GM19395 (cell line): Measurements from ENCODE around the gene IRS2.

ENCODE experiments used
- ATAC-seq: cut with Tn5 transposase; IDR thresholded peaks from one replicate; pipeline ENCODE4 v1.9.1; 2021; ENCODE audit warnings: mild to moderate bottlenecking, moderate library complexity; ENCODE audit not compliant: unreplicated experiment

The IRS2 gene

DNA sequence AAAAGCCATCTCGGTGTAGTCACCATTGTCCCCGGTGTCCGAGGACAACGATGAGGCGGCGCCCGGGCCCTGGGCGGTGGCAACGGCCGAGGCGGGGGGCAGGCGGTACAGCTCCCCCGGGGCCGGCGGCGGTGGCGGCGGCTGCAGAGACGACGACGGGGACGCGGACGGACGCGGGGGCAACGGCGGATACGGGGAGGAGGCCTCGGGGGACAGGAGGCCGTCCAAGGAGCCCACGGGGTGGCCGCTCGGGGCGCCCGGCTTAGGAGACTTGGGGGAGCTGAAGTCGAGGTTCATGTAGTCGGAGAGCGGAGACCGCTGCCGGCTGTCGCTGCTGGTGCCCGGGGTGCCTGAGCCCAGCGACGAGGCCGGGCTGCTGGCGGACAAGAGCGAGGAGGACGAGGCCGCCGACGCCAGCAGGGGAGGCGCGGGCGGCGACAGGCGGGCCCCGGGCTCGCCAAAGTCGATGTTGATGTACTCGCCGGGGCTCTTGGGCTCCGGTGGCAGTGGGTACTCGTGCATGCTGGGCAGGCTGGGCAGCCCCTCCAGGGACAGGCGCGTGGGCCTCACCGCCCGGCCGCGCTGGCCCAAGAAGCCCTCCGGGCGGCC, 3.5 kb downstream of the IRS2 start:
- ATAC-seq = no peak

DNA sequence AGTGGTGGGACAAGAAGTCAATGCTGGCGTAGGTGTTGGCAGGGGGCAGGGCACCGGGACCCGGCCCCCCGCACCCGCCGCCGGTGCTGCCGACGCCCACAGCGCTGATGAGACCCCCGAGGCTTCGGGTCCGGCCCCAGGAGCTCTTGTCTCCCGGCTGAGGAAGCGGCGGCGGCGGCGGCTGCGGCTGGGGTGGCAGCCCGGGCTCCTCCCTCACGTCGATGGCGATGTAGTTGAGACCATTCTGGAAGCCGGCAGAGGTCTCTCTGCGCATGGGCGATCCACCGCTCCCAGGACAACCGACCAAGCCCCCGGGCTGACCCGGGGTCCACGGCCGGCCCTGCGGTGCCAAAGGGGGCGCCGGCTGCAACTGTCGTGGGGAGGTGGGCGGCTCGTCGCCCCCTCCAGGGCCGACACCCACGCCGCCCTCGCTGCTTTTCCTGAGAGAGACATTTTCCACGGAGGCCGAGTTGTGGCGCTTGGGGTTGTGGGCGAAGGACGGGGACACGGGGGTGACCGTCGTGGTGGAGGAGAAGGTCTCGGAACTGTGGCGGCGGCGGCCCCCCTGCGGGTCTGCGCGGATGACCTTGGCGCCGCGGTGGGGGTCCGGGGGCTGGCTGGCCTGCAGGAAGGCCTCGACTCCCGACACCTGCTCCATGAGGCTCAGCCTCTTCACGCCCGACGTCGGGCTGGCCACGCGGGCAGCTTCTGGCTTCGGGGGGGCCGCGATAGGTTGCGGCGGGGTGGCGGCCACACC, 4.1 kb downstream of the IRS2 start:
- ATAC-seq = no peak

DNA sequence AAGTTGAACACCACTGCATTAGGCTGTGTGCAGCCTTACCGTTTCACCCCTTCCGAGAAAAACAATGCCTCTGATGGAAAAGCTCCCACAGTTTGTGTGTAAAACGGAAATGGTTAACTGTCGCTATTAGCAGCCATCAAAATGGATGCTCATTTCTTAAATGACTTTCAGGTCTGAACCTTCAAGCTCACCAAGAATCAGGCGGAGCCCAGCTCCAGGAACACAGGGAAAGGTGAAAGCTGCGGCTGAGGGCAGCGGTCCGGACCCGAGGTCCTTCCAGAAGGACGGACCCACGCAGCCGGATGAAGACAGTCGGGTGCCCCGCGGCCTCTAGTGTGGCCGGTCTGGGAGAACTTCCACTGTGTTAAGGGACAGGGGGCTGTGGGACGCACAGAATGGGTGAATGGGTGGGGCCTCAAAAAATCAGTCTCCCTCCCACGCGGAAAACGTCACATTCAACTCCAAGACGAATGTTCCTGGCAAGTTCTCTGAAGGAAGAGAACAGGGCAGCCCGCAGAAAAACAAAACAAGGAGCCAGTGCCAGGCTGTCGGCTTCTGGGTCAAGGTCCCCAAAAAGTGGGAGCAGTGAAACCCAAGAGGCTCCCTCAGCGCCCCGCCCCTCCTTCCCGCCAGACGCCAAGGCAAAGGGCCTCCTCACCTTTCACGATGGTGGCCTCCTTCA, 4.9 kb downstream of the IRS2 start:
- no peak for ATAC-seq

DNA sequence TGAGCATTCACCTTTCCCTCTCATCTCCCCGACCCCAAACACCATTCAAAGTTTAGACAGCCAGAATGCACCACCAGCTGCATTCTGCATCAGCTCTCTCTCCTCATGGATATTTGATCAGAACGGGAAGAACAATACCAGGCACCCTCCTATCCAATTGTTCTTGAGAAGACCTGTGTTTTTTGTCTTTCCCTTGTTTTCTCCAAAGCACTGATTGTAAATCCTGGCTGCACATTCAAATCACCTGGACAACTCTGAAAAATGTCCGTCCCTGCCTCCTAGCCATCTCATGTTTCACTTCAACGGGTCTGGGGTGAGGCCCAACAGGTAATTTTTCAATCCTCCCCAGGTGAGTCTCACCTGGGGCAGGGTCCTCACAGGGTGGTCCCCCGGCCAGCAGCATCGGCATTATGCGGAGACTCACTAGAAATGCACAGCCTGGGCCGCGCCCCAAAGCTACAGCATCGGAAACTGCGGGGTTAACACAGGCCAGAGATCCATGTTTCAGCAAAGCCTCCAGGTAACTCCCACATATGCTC, 5.5 kb downstream of the IRS2 start:
- ATAC-seq = no peak

DNA sequence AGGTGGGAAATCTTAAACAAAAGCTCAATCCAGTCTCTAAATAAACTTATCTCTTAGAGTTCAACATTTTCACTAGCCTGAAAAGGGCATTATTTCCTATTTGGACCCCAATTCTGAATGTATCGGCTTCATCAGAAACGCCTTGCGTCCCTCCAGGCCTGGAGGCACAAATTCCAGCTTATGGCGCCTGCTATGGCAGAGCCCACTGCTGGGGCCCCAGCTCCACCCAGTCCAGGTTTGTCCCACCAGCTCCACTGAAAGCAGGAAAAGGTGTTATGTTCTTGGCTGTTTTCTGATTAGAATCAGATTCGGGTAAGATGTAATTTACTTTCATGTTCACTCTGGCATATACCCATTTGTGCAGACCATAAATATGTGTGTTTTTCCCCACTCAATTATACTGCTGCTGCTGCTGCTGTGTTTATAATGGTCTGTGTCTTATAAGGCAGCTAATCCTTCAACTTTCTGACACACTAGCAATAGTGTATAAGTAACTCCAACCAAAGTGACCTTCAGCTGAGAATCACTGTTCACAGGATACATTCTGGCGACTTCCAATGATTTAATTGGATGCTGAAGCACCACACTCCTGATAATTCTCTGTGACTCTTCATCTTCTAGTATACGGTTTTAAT, 6.4 kb downstream of the IRS2 start:
- no peak for ATAC-seq

DNA sequence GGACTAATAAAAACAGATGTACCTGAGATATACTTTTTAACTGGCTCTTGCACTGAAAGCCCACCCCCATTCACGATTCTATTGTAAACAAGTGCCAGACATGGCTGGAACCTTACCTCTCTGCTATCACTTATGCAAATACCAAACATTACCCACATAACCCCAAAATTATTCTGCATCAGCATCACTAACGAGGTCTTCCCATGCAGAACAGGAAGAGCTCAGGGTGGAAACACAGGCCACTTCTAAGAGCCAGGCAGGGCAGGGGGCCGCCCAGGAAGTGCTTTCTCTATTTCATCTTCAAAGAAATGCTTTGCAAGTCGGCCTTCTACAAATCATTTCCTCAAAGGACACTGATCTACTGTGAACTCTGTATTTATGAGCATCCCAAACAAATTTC, 7.3 kb downstream of the IRS2 start:
- no peak for ATAC-seq

DNA sequence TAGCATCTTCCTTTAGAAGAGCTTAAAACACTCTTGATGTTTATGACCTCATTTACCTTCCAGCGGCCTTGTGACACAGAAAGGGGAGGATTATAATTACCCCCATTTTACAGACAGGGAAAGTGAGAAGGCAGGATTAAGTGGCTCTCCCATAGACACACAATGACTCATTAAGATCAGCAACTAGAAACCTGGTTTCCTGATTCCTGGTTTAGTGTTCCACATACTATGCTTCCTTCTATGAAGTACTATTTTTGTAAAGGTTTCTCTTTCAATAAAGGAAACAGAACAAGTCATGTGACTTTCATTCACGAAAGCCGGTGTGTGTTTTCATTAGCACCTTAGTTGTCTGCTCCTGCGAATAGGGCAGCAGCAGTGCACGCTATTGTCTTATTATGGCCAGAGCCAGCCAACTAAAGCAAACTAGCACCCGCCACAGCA, 8.3 kb downstream of the IRS2 start:
- ATAC-seq = no peak

DNA sequence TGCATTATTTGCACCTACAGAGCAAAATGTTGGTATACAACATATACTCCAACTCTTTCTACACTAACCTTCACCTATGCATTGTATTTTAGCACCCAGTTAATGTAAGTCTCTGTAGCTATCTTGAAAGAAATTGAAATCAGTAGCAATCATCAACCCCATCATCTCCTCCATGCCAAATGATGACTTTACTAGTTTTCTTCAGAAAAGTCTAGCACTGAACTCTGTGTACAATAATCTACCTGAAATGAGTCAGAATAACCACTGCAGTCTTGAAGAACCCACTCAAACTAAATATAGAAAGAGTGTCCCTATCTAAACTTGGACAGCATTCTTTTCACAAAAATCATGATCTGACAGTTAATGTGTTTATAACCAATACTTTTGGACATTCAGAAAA, 9.8 kb downstream of the IRS2 start:
- ATAC-seq = peak; percentile 66

DNA sequence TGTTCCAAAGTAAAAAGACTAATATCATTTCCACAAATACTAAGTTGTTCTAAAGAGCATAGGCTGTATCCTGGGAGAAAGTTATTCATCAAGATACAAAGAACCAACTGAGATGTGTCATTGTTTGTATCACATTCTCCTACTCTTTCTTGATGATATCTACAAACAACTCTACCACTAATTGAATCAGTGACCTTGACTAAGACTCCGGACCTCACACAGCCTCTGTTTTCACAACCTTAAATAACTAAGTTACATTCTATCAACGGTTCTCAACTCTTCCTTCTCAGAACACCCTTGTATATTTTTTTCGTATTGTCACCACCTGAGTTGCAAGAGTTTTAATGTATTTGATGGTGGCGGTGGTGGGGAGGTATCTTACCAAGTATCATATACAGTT, 12.6 kb downstream of the IRS2 start:
- no peak for ATAC-seq

DNA sequence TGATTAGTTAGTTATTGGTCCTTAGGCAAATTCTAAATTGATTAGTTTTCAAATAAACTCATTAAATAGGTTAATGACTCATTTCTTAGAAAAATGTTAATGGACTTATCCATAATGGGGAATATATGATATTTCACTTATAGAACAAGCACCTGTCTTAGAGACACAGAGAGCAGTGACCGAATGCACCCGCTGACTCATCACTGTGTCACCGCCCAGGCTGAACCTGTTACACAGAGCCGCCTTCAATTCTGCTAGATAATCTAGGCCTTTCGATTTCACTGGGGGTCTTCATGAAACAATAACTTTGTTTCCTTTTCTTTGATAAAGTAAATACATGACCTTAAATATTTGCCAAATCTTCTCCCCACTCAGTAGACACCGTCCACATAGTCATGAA, 13.1 kb downstream of the IRS2 start:
- no peak for ATAC-seq

DNA sequence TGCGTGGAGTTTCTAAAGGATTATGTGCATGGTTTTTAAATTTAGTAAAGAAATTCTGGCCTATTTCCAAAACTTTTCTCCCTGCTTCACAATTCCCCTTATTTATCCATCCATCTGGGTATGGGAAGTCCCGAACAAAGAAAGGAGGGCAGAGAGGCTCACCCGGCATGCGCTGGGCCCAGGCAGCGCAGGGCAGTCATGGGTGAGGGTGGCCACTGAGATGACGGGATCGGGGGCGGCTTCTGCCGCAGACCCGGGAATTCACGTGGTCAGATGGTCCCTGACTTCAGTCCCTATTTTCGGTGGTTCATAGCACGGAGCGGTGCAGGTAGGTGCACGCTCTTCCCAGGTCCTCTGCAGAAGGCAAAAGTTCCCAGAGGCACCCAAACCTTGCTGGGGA, 14.5 kb downstream of the IRS2 start:
- ATAC-seq = no peak

DNA sequence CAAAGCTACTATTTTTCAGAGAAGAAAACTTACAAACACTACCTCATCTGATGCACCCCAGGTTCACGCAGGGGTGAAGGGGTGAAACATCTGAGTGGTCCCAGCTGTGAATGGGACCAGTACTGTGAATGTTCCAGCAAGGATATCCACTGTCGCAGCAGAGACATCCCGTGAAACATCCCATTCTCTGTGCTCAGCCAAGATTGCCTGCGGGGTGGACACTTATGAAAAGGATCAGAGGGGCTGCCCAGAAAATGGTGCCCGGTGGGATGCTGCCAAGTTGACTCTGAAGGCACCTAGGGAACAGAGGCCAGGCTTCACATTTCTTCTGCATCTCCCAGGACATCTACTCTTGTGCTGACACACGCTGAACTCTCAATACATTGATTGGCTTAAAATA, 15.9 kb downstream of the IRS2 start:
- ATAC-seq = no peak

DNA sequence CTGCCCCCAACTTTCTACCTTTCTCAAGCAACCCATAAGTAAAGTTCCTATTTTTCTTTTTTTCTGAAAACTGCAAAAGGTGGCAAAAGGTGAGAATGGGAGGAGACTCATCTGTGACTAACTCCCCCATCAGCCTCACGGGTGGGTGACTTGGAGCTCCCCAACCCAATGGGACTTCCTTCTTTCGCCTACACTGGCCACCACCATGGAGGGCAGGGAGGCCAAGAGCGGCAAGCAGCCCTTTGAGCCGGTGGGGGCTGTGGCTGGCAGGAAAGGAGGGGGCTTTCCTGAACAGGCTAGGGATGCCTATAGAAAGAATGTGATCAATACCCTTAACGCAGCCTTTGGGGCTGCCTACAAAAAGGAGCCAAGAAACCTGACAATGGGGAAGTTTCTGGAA, 16.5 kb downstream of the IRS2 start:
- ATAC-seq = no peak

DNA sequence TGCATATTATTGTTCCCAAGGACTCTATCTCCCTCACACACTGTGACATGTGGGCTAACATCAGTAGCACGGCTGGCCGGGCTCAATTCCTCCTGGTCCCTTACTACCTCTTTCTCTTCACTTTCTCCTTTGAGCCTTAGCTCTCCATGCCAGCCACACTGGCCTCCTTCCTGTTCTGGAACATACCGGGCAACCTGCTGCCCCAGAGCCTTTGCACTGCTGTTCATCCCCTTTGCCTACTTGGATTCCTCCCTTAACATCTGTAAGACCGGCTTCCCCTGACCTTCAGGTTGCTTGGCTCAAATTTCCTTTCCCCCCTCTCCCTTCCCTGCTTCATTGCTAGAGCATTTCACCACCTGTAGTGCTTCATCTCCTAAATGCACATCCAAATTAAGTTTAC, 17.1 kb downstream of the IRS2 start:
- no peak for ATAC-seq

DNA sequence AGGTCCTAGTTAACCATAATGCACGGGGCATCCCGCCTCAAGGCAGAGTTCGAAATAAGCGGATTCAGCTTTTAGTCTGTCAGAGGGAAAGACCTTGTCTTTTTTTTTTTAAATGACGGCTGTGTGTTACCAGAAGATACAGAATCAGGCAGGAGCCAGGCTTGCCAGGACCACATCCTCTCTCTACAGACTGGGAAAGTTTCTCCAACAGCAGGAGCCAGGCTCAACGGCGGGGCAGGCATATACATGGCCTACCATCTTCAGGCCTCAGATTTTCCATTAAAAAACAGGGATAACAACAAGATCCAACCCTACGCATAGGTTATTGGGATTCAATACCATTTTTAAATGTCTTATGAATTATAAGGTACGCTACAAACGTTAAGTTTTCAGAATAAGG, 17.8 kb downstream of the IRS2 start:
- ATAC-seq = no peak

DNA sequence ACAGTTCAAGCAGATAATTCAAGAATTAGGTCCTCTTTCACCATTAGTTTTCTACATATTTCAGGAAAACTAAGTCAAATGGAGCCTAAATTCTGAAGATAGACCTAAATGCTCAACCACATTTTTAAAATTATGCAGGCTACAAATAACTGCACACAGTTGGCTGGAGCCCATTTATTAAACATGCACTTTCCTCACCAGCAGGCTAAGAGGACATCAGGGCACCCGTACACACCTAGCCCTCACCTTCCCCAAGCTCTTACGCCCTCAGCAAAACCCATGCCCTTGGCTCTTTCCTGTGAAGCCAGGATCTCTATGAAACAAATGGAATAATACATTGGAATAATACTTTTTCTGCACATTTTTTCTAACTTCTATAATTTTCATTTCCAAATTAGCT, 18.2 kb downstream of the IRS2 start:
- no peak for ATAC-seq

DNA sequence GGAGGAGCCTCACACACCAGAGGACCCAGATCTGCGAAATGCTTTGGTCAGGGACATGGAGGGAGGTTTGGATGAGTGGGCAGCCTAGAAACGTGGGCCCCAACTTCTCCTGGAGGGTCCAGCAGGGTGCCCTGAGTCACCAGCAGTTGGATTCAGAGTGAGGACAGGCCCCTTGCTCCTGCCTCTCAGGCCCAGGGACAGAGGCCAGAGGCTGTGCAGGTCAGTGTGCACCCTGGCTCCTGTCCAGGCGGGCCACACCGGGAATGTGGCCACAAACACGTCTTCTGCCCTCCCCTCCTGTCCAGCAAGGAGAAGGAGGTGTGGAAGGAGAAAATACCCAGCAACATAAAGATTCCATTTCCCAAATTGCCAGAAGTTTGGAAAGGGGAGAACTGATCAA, 19.4 kb downstream of the IRS2 start:
- ATAC-seq = no peak

DNA sequence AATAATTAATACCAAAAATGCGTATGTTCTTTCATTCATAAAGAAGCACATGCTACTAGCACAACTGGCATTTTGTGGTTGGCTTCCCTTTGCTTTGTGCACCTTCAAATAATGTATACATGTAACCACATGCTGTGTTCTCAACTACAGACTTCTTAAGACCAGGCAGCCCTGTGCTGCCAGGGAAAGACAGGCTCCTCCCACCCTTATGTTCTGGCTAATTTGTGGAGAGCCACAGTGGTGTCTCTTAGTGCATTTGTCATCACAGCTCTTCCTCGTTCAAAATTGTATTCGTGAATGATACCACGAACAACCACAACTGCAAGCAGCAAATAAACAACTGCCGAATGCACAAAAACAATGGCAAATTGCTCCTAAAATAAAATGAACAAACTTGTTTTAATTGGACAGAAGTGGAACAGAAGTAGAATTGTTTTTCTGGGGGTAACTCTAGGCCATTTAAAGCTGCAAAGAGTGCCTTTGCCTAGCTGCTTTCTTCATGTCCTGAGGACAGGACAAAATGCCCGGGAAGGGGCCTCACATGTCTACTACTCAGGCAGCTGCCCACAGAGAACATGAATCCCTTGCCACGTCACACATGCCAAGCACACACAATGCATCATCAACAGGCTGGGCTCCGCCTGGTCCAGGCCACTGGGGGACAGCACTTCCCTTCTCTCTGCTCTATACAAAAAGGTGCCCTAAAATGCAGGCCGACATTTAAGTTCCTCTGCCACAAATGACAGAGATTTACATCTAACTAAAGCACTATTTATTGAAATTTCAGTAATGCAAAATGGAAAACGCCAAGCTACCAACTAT, 21.7 kb downstream of the IRS2 start:
- ATAC-seq = no peak

DNA sequence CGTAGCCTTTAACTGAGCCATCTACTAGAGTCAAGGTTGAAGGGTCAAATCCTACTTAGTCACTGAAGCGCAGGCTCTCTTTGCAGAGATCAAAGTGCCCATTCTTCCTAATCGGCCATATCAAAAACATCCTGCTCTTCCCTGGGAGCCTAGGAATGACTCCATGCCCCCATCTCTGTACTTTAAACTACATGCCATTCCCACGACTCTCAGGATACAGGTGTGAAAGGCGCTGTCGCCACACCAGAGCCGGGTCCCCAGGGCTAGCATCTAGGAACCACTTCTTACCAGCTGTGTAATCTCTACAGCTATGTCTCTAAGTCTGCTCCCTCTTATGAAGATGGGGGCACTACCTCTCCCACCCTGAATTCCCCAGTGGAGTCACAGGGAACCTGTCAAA, 22.3 kb downstream of the IRS2 start:
- no peak for ATAC-seq

DNA sequence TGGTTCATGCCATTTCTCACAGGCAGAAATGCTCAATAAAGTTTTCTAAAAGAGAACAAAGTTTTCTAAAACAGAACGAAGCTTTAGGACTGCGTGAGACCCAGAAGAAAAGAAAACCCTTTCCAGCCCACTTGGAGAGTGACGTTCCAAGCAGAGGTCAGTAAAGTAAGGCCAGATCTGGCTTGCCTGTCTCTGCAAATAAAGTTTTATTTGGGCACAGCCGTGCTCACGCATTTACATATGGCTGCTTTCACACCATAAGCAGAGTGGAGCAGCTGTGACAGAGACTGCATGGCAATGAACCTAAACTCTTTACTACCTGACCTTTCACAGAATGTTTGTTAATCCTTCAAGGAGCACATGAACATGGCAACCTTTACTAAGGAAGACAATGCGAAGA, 23.6 kb downstream of the IRS2 start:
- no peak for ATAC-seq

DNA sequence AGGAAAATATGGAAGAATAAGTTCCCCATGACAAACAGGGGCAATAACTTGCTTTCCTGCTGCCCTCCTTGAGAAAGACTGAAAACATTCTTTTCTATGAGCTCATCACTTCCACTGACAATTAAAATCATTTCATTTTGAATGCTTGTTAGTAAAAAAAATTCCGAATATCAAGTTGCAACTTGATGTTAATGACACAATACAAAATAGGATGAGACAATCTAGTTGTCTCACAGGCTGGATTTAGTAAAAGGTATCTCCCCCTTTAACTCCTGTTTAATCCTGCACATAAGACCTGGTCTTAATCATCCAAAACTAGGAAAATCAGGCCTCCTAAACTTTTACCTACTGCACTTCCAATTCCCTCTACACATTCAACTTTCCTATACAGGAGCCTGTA, 24.7 kb downstream of the IRS2 start:
- no peak for ATAC-seq
